Fibroblast of mammary gland (primary cell): Measurements from ENCODE around the gene SIM2.
"Not testable (repeated sequence)": the region's sequence is repeated elsewhere in the genome, so short reads cannot be mapped to it uniquely, and the experiment has no call there.

Source experiments
- DNase-seq: peaks from one replicate; pipeline ENCODE4 v3.0.0-alpha.2; 2010; ENCODE audit warnings: low read depth
- H3K4me3 ChIP-seq: 2 replicates; pipeline ENCODE4 v1.5.1; 2011; ENCODE audit warnings: low read depth, mild to moderate bottlenecking, low read length, moderate library complexity; ENCODE audit not compliant: control insufficient read depth
- CTCF ChIP-seq: conservative IDR thresholded peaks from 2 replicates; pipeline ENCODE4 v1.5.1; 2011; ENCODE audit warnings: low read depth, low read length, inconsistent platforms; ENCODE audit not compliant: control insufficient read depth, insufficient read depth

The SIM2 gene

GRCh38 chr21:36661511-36662309 lies 37.2 kb upstream of the SIM2 start:
- TF ChIP-seq CTCF, result peak; percentile 51
- no peak overlapping the region for H3K4me3 ChIP-seq
- peak; percentile 39 for DNase-seq

- TF ChIP-seq CTCF, result no peak
- peak; percentile 33 for DNase-seq
- H3K4me3 ChIP-seq, result no peak overlapping the region
These were observed 35.7 kb upstream of the SIM2 start for GRCh38 chr21:36663033-36663855.

- no peak for DNase-seq
- TF ChIP-seq CTCF, result no peak
- no peak overlapping the region for H3K4me3 ChIP-seq
These were observed 34.3 kb upstream of the SIM2 start for GRCh38 chr21:36664662-36664990.

- H3K4me3 ChIP-seq, result no peak overlapping the region
- TF ChIP-seq CTCF, result no peak
These were observed 33.1 kb upstream of the SIM2 start for GRCh38 chr21:36665806-36666205.

GRCh38 chr21:36668713-36669112 lies 30.2 kb upstream of the SIM2 start:
- no peak overlapping the region for H3K4me3 ChIP-seq
- no peak for DNase-seq
- no peak for TF ChIP-seq CTCF

More at GRCh38 chr21:36665806-36666205, 33.1 kb upstream of the SIM2 start:
- DNase-seq, result no peak

GRCh38 chr21:36671836-36672235 lies 27.1 kb upstream of the SIM2 start:
- H3K4me3 ChIP-seq, result no peak overlapping the region
- no peak for TF ChIP-seq CTCF
- no peak for DNase-seq

GRCh38 chr21:36672296-36672695 lies 26.6 kb upstream of the SIM2 start:
- DNase-seq, H3K4me3 ChIP-seq: not testable (repeated sequence)
